Fibroblast of skin of right biceps (primary cell): ENCODE measurements around the gene VTI1A.
A peak's percentile ranks its signal among the peaks of the same experiment; 100 is the strongest.

Experiments
- DNase-seq: peaks from one replicate; pipeline ENCODE4 v3.0.0-alpha.2; 2013

VTI1A gene

GRCh38 chr10:112767156-112767555 is 320.1 kb downstream of the VTI1A start:
- DNase-seq: no peak

- no peak for DNase-seq
Observed at GRCh38 chr10:112768121-112768520, 321.1 kb downstream of the VTI1A start.

DNA sequence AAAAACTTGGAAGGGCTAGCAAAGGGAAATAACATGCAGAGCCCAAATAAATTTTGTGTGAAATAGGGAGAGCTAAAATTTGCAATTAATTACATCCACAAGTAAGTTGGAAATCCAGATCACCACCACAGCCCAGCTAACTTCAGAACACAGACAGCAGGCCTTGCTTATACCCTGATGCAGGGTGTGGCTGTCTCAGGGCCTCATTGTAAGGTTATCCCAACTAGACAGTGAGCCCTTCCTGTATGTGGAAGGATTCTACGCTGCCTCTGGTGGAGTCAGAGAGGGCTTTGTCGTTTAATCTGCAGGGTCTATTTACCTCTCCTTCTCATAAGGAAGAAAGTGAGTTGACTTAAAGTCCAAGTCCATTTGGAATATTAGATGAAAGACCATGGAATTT is 322.1 kb downstream of the VTI1A start:
- DNase-seq: no peak

- no peak for DNase-seq
Observed at GRCh38 chr10:112769611-112770370, 322.8 kb downstream of the VTI1A start.

- DNase-seq: no peak
Observed at GRCh38 chr10:112771733-112772132, 324.7 kb downstream of the VTI1A start.

GRCh38 chr10:112773783-112774182 is 326.8 kb downstream of the VTI1A start:
- no peak for DNase-seq

- DNase-seq: no peak
Observed at GRCh38 chr10:112774210-112774609, 327.2 kb downstream of the VTI1A start.

DNA sequence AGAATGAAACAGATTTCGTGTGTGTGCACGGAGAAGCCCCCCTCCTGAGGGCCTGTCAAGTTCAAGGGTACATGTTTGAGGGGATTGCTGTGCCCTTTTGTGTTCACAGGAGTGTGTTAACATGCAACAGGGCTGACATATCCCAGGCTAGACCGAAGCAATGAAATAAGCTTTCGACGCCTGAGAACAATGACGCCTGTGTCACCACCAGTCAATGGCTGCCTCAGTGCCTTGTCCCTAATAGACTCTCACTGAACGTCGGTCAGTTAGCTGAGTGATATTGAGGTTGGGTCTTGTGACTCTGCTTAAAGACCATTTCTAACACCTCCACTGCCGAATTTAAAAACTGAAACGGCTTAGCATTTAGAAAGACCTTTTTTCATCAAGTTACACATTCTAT is 327.8 kb downstream of the VTI1A start:
- DNase-seq: no peak

DNA sequence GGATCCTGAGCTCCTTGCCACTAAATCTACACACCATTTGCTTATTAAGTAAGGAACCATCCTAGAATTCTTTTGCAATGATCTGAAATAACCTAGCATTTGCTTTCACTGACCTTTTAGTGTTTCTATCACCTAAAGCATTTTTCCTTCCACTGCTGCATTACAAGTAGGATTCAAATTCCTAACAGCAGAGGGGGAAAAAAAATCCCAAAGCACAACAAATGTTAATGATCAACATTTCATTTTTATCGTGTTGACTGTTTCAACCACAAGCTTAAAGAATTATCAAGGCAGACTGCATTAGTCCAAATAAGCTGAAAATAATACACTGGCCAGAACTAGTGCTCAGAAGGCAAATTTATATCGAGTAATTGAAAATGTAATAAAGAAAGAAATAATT is 328.4 kb downstream of the VTI1A start:
- DNase-seq: peak; percentile 48

DNA sequence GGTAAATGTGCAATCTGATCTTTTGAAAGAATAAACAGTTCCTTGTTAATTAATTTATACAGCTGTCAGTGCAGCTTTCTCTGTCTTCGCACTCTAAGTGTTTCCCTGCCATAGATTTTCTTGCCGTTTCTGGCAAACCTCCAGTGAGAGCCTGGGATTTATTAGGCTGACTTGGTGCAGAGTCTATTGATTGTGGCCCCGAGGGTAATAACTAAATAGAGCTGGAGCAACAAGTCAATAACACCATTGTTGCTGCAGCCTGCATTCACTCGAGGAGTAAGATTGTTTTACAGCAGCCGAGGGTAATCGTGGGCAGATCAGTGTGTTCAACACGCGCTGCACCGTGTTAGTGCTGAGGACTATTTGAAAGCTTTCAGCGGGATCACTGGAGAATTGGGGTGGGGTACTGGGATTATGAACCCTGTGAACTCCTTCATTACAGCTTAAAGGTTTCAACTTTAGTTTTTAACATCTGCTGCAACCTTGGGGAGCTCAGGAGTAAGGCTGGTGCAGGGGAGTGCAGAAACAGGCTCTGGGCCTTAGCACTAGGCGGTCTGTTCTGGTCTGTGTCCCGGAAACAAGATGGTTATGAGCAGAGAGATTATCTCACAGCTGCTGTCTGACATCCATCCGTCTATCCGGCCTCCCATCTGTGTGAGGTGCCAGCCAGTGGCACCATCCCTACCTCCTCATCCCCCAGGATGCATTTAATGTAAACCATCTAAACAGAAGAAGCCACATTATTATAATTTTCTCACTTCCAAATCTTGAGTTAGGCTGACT is 329.1 kb downstream of the VTI1A start:
- DNase-seq: peak; percentile 36

DNA sequence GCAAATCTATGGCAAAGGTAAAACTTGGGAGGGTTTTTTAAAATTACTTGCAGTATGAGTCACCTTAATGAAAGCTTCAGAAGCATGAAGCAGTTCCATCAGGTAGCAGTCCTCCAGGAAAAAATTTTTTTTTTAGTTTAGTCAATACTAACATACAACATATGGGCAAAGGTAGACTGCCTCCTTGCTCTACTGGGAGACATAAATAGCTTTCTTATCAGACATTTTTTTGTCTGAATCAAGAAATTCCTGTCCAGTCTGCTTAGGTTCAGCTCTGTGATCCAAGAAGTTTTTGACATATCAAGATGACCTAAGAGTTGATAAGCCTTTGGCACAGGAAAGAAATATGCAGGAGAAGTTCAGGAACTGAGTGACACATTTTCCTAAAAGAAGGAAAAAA is 331.6 kb downstream of the VTI1A start:
- DNase-seq: peak; percentile 37

GRCh38 chr10:112779025-112779770 is 332.2 kb downstream of the VTI1A start:
- DNase-seq: no peak

GRCh38 chr10:112782200-112782907 is 335.3 kb downstream of the VTI1A start:
- DNase-seq: no peak

DNA sequence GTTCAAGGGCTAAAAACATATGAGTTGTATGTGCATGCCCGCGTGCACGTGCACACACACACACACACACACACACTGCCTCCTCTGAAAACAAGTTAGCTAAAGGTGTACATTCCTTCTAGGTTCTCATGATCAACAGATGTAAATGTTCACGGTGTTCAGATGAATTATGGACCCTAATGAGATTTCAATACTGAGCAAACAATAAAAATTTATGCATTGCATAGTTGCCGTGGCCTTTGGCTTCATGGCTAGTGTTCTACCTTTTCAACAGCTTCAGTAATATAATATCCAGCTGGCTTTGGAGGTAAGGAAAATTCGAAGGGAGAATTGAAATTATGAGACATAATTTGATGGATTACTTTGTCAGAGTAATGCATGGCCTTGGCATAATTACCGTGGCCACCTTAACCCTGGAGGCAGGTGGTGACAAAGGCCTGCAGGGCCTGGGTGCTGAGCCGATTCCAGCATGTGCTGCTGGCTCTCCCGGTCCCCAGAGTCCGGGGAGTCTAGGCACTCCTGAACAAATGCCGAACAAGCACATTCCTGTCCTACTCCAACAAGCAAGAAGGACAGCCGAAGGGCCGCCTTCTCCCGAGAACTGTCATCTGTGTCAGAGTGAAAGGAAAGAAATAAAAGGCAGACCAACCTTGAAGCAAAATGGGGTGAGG is 336.5 kb downstream of the VTI1A start:
- DNase-seq: no peak

DNA sequence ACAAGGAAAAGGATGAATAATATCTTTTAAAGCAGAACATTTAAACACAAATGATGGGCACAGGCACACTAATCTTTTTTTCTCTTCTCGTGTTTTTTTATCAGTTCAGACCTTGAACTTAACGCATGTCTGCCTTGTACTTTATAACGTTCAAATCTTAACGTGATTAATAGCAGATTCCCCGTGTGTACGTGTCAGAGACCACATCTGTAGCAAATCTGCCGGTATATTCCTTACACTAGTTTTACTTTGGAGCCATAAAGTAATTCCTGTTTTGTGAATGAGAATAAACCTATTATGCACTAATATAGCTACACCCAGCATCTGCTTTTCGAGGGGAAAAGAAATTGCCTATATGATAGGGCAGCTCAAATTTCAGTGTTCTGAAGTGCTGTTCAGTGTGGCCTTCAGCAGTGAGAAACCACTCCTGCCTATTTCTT is 337.0 kb downstream of the VTI1A start:
- no peak for DNase-seq

DNA sequence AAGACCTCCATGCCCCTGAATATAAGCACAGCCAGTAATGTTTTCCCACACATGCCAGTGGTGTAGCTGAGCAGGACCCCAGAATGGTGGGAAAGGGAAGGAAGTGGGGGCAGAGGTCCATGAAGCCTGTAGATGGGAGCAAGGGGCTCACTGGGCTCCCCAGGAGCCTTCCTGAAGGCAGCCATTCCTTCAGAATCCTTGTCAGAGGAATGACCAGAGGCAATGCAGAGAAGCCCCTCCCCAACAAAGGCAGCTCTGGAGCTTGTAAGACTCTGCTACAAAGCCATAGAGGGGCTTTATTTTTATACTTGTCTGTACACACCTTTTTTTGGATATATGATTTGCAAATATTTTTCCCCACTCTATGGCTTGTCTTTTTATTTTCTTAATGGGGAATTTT is 338.1 kb downstream of the VTI1A start:
- DNase-seq: no peak

DNA sequence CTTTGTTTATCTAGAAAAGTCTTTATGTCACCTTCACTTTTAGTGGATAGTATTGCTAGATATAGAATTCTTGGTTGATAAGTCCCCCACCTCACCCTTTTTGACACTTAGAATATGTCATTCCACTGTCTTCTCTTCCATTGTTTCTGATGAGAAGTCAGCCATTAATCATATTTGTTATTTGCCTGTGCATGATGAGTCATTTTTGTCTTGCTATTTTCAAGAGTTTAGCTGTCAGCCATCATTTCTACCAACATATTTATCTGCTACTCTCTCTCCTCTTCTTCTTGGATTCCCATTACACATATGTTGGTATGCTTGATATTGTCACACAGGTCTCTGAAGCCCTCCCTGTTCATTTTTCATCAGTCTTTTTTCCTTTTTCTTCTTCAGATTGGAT is 342.2 kb downstream of the VTI1A start:
- no peak for DNase-seq

GRCh38 chr10:112790030-112790429 is 343.0 kb downstream of the VTI1A start:
- no peak for DNase-seq

DNA sequence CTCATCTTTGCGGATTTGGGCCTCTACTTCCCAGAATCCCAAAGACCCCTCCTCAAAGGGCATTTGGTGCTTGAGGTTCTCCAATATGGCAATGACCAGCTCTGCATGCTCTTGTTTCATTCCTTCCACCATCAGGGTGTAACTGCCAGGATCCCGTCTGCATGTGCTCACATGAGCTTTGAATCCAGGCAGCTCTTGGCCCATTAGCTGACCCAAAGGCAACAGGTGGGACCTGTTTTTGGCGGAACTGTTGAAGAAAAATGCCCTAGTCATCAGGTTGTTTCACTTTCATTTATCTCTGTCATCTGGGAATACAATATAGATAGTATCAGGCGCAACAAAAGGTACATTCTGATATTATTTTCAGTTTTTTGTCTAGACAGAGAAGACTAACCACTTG is 343.9 kb downstream of the VTI1A start:
- no peak for DNase-seq

GRCh38 chr10:112791447-112791846 is 344.4 kb downstream of the VTI1A start:
- no peak for DNase-seq

- DNase-seq: peak; percentile 76
Observed at GRCh38 chr10:112792487-112793201, 345.6 kb downstream of the VTI1A start.
